WERI-Rb-1 (cell line): ENCODE data around the gene UBE2J2.

Experiments
- DNase-seq: peaks from one replicate; pipeline ENCODE4 v3.0.0-alpha.2; 2020
- H3K27ac ChIP-seq: fragments of 250-450 bp; sonication (Bioruptor Pico); 2 replicates; pipeline ENCODE4 v1.5.1; 2020; ENCODE audit warnings: mild to moderate bottlenecking, moderate library complexity
- H3K27me3 ChIP-seq: fragments of 250-450 bp; sonication (Bioruptor Pico); 2 replicates; pipeline ENCODE4 v1.5.1; 2021; ENCODE audit warnings: mild to moderate bottlenecking, low read depth, moderate library complexity; ENCODE audit not compliant: insufficient read depth, severe bottlenecking
- H3K36me3 ChIP-seq: fragments of 250-450 bp; sonication (Bioruptor Pico); 2 replicates; pipeline ENCODE4 v1.5.1; 2020; ENCODE audit warnings: mild to moderate bottlenecking, moderate library complexity
- H3K4me3 ChIP-seq: 2 replicates; pipeline ENCODE4 v1.5.1; 2011; ENCODE audit warnings: low read depth, mild to moderate bottlenecking, control low read depth, low read length
- H3K9me3 ChIP-seq: fragments of 250-450 bp; sonication (Bioruptor Pico); 2 replicates; pipeline ENCODE4 v1.5.1; 2021; ENCODE audit warnings: mild to moderate bottlenecking, moderate library complexity; ENCODE audit not compliant: severe bottlenecking
- TF ChIP-seq, protein P1 (sequence below): IDR thresholded peaks from 2 replicates; pipeline ENCODE4 v1.5.1; 2011; ENCODE audit warnings: low read depth, mild to moderate bottlenecking, control low read depth, inconsistent platforms, low read length

Gene UBE2J2

GRCh38 chr1:1236945-1237873 is 36.4 kb downstream of the UBE2J2 start:
- TF ChIP-seq, protein P1, sequence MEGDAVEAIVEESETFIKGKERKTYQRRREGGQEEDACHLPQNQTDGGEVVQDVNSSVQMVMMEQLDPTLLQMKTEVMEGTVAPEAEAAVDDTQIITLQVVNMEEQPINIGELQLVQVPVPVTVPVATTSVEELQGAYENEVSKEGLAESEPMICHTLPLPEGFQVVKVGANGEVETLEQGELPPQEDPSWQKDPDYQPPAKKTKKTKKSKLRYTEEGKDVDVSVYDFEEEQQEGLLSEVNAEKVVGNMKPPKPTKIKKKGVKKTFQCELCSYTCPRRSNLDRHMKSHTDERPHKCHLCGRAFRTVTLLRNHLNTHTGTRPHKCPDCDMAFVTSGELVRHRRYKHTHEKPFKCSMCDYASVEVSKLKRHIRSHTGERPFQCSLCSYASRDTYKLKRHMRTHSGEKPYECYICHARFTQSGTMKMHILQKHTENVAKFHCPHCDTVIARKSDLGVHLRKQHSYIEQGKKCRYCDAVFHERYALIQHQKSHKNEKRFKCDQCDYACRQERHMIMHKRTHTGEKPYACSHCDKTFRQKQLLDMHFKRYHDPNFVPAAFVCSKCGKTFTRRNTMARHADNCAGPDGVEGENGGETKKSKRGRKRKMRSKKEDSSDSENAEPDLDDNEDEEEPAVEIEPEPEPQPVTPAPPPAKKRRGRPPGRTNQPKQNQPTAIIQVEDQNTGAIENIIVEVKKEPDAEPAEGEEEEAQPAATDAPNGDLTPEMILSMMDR: no peak
- no peak for DNase-seq
- Histone ChIP-seq H3K36me3 (peaks cover 14% of the 10 kb centered on the region), H3K4me3 (no peak overlapping the region), H3K9me3 (no peaks in the 10 kb centered on the region), H3K27ac (no peak overlapping the region; the same call in 1 of the 2 replicates), H3K27me3 (no peaks in the 10 kb centered on the region)

- peaks cover 18% of the 10 kb centered on the region for H3K36me3 ChIP-seq
- TF ChIP-seq, protein P1: no peak
- H3K4me3 ChIP-seq: no peak overlapping the region
- no peak overlapping the region for H3K27ac ChIP-seq
- no peaks in the 10 kb centered on the region for H3K27me3 ChIP-seq
- no peaks in the 10 kb centered on the region for H3K9me3 ChIP-seq
- no peak for DNase-seq
These were observed 37.4 kb downstream of the UBE2J2 start for GRCh38 chr1:1236176-1236763.

GRCh38 chr1:1235016-1235744 is 38.5 kb downstream of the UBE2J2 start:
- TF ChIP-seq, protein P1: no peak
- Histone ChIP-seq H3K9me3 (no peaks in the 10 kb centered on the region), H3K27ac (no peak overlapping the region), H3K27me3 (no peaks in the 10 kb centered on the region), H3K36me3 (peaks cover 18% of the 10 kb centered on the region), H3K4me3 (no peak overlapping the region)
- no peak for DNase-seq

GRCh38 chr1:1234180-1234808 is 39.4 kb downstream of the UBE2J2 start:
- H3K4me3 ChIP-seq: no peak overlapping the region
- H3K27ac ChIP-seq: no peak overlapping the region
- H3K9me3 ChIP-seq: no peaks in the 10 kb centered on the region
- H3K36me3 ChIP-seq: peaks cover 23% of the 10 kb centered on the region
- no peaks in the 10 kb centered on the region for H3K27me3 ChIP-seq
- TF ChIP-seq, protein P1: no peak
- no peak for DNase-seq

DNA sequence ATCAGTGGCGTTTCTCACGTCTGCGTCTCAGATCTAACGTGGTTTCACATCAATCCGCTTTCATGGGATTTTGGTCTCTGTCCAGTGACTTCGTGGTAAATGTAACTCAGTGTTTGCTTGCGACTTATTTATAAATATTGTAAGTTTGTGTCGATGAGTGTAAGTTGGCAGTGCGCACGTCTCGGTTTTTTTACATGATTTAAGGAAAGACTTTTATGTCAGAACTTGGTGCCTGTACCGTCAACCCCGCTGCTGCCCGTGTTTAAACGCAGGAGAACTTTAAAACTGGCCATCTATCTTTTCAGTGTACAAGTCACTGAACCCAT is 40.1 kb downstream of the UBE2J2 start:
- no peak overlapping the region for H3K4me3 ChIP-seq
- no peaks in the 10 kb centered on the region for H3K27me3 ChIP-seq
- peaks cover 24% of the 10 kb centered on the region for H3K36me3 ChIP-seq
- no peak overlapping the region for H3K27ac ChIP-seq
- H3K9me3 ChIP-seq: no peaks in the 10 kb centered on the region
- no peak for DNase-seq
- TF ChIP-seq, protein P1: no peak
